K562 (cell line): ENCODE data around the gene SNX9. TPM values are rescaled to one million over a fixed set of nuclear protein-coding genes. Genes with fewer than 3 reads are reported as not detected.

Source experiments
- ATF3 ChIP-seq, 2 experiments: fragments of 450-650 bp in 1 of 2; sonication (generic) in 1 of 2; formaldehyde crosslinking in 1 of 2; IDR thresholded peaks in 1 of 2; conservative IDR thresholded peaks in 1 of 2; 2 replicates each; pipeline versions ENCODE4 v1.6.1 to v1.8.1; 2016 to 2023; ENCODE audit warnings: mild to moderate bottlenecking in 2 of 2, moderate library complexity in 2 of 2, inconsistent platforms in 1 of 2, missing genetic modification reagents in 1 of 2
- DACH1 ChIP-seq: fragments of 450-650 bp; IDR thresholded peaks from 2 replicates; pipeline ENCODE4 v1.6.1; 2018; ENCODE audit not compliant: partially characterized antibody
- DMBX1 ChIP-seq: fragments of 250-450 bp; sonication (Bioruptor Pico); IDR thresholded peaks from 2 replicates; pipeline ENCODE4 v1.8.0; 2022; ENCODE audit warnings: inconsistent platforms, mild to moderate bottlenecking, moderate library complexity, borderline replicate concordance
- KLF16 ChIP-seq: IDR thresholded peaks from 2 replicates; pipeline ENCODE4 v1.6.1; 2016; ENCODE audit warnings: antibody characterized with exemption
- MTA2 ChIP-seq: fragments of 450-650 bp; IDR thresholded peaks from 2 replicates; pipeline ENCODE4 v1.6.1; 2016; ENCODE audit warnings: low read depth
- RCOR1 ChIP-seq, 2 experiments: IDR thresholded peaks; 2 replicates each; pipeline ENCODE4 v1.6.1; 2012; ENCODE audit warnings: low read depth in 2 of 2, low read length in 2 of 2, borderline replicate concordance in 1 of 2, improper control_type of control experiment in 1 of 2
- RFX7 ChIP-seq: fragments of 250-450 bp; sonication (Bioruptor Pico); IDR thresholded peaks from 2 replicates; pipeline ENCODE4 v1.5.1; 2021; ENCODE audit warnings: mild to moderate bottlenecking
- SPI1 ChIP-seq: IDR thresholded peaks from 2 replicates; pipeline ENCODE4 v1.6.1; 2011; ENCODE audit warnings: low read depth, low read length, control low read depth, borderline replicate concordance
- STAT5A ChIP-seq: IDR thresholded peaks from 2 replicates; pipeline ENCODE4 v1.6.1; 2012; ENCODE audit warnings: low read length, inconsistent platforms, borderline replicate concordance
- TFAP4 ChIP-seq: sonication (generic); formaldehyde crosslinking; IDR thresholded peaks from 2 replicates; pipeline ENCODE4 v1.8.0; 2022; ENCODE audit warnings: missing genetic modification reagents, mild to moderate bottlenecking, moderate library complexity, borderline replicate concordance
- ZNF239 ChIP-seq: fragments of 250-450 bp; sonication (Bioruptor Pico); IDR thresholded peaks from 2 replicates; pipeline ENCODE4 v1.4.0; 2020; ENCODE audit warnings: mild to moderate bottlenecking
- ZNF644 ChIP-seq: fragments of 200-800 bp; sonication (Bioruptor generic); IDR thresholded peaks from 2 replicates; pipeline ENCODE4 v1.6.1; 2016; ENCODE audit warnings: low read depth, missing genetic modification characterization, missing compliant biosample characterization
- ZNF76 ChIP-seq: fragments of 250-450 bp; sonication (Bioruptor Pico); IDR thresholded peaks from 2 replicates; pipeline ENCODE4 v1.4.0; 2020; ENCODE audit warnings: mild to moderate bottlenecking, moderate library complexity, borderline replicate concordance
- polyA plus RNA-seq, 8 experiments: library from polyadenylated mRNA; depleted of rRNA in 4 of 8; stranded (reverse) in 5 of 8; unstranded in 3 of 8; fragments of >200 nt; fragmentation: Nextera tagmentation in 2 of 8; fragmentation: Illumina TruSeq in 1 of 8; extraction: Ambion mirVana in 2 of 8; extraction: Trizol in 1 of 8; gene quantifications; 2 replicates each; pipeline versions ENCODE4 v1.2.1 to v1.2.3, GENCODE V29; 2011 to 2014; ENCODE audit warnings: inconsistent platforms in 1 of 8, missing spikeins in 1 of 8
- total RNA-seq, 7 experiments: library from RNA; depleted of rRNA in 6 of 7; stranded (reverse); fragments of >200 nt in 6 of 7; fragmentation: Illumina TruSeq in 2 of 7; extraction: Trizol in 2 of 7; gene quantifications; 2 replicates each; pipeline versions ENCODE4 v1.2.1 to v1.2.3, GENCODE V29; 2011 to 2021; ENCODE audit warnings: low replicate concordance in 1 of 7
- TF ChIP-seq, protein P1 (sequence below), 2 experiments: fragments of 450-650 bp; conservative IDR thresholded peaks; 2 replicates each; pipeline ENCODE4 v1.6.1; 2017; ENCODE audit warnings: mild to moderate bottlenecking in 2 of 2, moderate library complexity in 2 of 2
- TF ChIP-seq, protein P2 (sequence below): fragments of 450-650 bp; IDR thresholded peaks from 2 replicates; pipeline ENCODE4 v1.7.1; 2018; ENCODE audit warnings: mild to moderate bottlenecking, low read depth; ENCODE audit not compliant: partially characterized antibody
- TF ChIP-seq, protein P3 (sequence below): fragments of 450-650 bp; formaldehyde crosslinking; conservative IDR thresholded peaks from 2 replicates; pipeline ENCODE4 v1.4.0; 2022; ENCODE audit warnings: mild to moderate bottlenecking, missing genetic modification characterization
- TF ChIP-seq, protein P4 (sequence below): sonication (generic); formaldehyde crosslinking; IDR thresholded peaks from 2 replicates; pipeline ENCODE4 v1.8.0; 2022; ENCODE audit warnings: mild to moderate bottlenecking, missing genetic modification reagents
- TF ChIP-seq, protein P5 (sequence below): sonication (generic); formaldehyde crosslinking; IDR thresholded peaks from 2 replicates; pipeline ENCODE4 v1.8.0; 2022; ENCODE audit warnings: mild to moderate bottlenecking, missing genetic modification reagents

SNX9 gene
- total and polyA plus RNA-seq, 9 of the 15 experiments (the other 6 are each of a cell fraction or from before 2014, with no cell fraction given), result 6.0 to 81.7 (median 57.1) TPM

GRCh38 chr6:157861184-157861583, 38.1 kb downstream of the SNX9 start (continued):
- TF ChIP-seq, protein P1, sequence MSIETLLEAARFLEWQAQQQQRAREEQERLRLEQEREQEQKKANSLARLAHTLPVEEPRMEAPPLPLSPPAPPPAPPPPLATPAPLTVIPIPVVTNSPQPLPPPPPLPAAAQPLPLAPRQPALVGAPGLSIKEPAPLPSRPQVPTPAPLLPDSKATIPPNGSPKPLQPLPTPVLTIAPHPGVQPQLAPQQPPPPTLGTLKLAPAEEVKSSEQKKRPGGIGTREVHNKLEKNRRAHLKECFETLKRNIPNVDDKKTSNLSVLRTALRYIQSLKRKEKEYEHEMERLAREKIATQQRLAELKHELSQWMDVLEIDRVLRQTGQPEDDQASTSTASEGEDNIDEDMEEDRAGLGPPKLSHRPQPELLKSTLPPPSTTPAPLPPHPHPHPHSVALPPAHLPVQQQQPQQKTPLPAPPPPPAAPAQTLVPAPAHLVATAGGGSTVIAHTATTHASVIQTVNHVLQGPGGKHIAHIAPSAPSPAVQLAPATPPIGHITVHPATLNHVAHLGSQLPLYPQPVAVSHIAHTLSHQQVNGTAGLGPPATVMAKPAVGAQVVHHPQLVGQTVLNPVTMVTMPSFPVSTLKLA (conservative IDR thresholded peaks at IDR 0.05), result peak; percentile 31 to 74; a peak in 2 of 4 replicates
- no peak for TF ChIP-seq DMBX1 (CRISPR knock-in tag)
- no peak for TF ChIP-seq RFX7 (CRISPR knock-in tag)
- TF ChIP-seq MTA2, result peak; percentile 70
- TF ChIP-seq, protein P2, sequence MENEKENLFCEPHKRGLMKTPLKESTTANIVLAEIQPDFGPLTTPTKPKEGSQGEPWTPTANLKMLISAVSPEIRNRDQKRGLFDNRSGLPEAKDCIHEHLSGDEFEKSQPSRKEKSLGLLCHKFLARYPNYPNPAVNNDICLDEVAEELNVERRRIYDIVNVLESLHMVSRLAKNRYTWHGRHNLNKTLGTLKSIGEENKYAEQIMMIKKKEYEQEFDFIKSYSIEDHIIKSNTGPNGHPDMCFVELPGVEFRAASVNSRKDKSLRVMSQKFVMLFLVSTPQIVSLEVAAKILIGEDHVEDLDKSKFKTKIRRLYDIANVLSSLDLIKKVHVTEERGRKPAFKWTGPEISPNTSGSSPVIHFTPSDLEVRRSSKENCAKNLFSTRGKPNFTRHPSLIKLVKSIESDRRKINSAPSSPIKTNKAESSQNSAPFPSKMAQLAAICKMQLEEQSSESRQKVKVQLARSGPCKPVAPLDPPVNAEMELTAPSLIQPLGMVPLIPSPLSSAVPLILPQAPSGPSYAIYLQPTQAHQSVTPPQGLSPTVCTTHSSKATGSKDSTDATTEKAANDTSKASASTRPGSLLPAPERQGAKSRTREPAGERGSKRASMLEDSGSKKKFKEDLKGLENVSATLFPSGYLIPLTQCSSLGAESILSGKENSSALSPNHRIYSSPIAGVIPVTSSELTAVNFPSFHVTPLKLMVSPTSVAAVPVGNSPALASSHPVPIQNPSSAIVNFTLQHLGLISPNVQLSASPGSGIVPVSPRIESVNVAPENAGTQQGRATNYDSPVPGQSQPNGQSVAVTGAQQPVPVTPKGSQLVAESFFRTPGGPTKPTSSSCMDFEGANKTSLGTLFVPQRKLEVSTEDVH, result no peak
- peak; percentile 90 for TF ChIP-seq DACH1
- TF ChIP-seq, protein P3, sequence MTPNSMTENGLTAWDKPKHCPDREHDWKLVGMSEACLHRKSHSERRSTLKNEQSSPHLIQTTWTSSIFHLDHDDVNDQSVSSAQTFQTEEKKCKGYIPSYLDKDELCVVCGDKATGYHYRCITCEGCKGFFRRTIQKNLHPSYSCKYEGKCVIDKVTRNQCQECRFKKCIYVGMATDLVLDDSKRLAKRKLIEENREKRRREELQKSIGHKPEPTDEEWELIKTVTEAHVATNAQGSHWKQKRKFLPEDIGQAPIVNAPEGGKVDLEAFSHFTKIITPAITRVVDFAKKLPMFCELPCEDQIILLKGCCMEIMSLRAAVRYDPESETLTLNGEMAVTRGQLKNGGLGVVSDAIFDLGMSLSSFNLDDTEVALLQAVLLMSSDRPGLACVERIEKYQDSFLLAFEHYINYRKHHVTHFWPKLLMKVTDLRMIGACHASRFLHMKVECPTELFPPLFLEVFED (CRISPR knock-in tag), result no peak
- peak; percentile 81 for TF ChIP-seq STAT5A
- no peak for TF ChIP-seq ATF3 (IDR thresholded peaks at IDR 0.05)
- no peak for TF ChIP-seq ATF3 (CRISPR knock-in tag; conservative IDR thresholded peaks at IDR 0.05)
- 0 out of 2 replicates have a peak, but pooled peaks have one; percentile 44 for TF ChIP-seq ZNF644 (tag)
- no peak for TF ChIP-seq ZNF239 (CRISPR knock-in tag)
- TF ChIP-seq ZNF76 (CRISPR knock-in tag), result no peak
- TF ChIP-seq, protein P4, sequence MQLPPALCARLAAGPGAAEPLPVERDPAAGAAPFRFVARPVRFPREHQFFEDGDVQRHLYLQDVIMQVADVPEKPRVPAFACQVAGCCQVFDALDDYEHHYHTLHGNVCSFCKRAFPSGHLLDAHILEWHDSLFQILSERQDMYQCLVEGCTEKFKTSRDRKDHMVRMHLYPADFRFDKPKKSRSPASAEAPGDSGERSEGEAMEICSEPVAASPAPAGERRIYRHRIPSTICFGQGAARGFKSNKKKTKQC (CRISPR knock-in tag), result no peak
- TF ChIP-seq RCOR1 (IDR thresholded peaks at IDR 0.05; ENCODE audit: borderline replicate concordance in 1 of 2, low read depth in 2 of 2, low read length in 2 of 2), result peak in 1 of 2 experiments; percentile 94; a peak in 2 of 4 replicates
- TF ChIP-seq SPI1, result no peak
- peak; percentile 72 for TF ChIP-seq KLF16
- peak; percentile 76; the same call in 1 of the 2 replicates for TF ChIP-seq TFAP4 (CRISPR knock-in tag)
- TF ChIP-seq, protein P5, sequence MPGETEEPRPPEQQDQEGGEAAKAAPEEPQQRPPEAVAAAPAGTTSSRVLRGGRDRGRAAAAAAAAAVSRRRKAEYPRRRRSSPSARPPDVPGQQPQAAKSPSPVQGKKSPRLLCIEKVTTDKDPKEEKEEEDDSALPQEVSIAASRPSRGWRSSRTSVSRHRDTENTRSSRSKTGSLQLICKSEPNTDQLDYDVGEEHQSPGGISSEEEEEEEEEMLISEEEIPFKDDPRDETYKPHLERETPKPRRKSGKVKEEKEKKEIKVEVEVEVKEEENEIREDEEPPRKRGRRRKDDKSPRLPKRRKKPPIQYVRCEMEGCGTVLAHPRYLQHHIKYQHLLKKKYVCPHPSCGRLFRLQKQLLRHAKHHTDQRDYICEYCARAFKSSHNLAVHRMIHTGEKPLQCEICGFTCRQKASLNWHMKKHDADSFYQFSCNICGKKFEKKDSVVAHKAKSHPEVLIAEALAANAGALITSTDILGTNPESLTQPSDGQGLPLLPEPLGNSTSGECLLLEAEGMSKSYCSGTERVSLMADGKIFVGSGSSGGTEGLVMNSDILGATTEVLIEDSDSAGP (CRISPR knock-in tag), result no peak
